ENCODE measurements around the gene F12. TPM values are rescaled to one million over a fixed set of nuclear protein-coding genes. Genes with fewer than 3 reads are reported as not detected.
A peak's percentile ranks its signal among the peaks of the same experiment; 100 is the strongest.

Gene F12
- total and polyA plus RNA-seq, 2 of the 8 experiments (the other 6 are each of a cell fraction or from before 2014, with no cell fraction given), result 6.5 to 7.8 TPM

- Histone ChIP-seq H2BK120ac (replicated peaks; ENCODE audit: low read depth, low read length) (no peak overlapping the region), H4K5ac (ENCODE audit: insufficient read length, low read depth, low read length) (no peak overlapping the region), H3K36me3 (ENCODE audit: control insufficient read depth in 2 of 4, insufficient read depth in 4 of 4, low read length in 3 of 4) (peaks cover 4 to 11% (median 9%) of the 10 kb centered on the region in 4 experiments; a peak in 7 of 8 replicates), H2BK15ac (ENCODE audit: low read length) (no peak overlapping the region), H3K4me3 (ENCODE audit: extremely low read depth in 1 of 4, insufficient read depth in 2 of 4, low read depth in 3 of 4, low read length in 4 of 4) (peak overlapping the region in 1 of 4 experiments; percentile 77; a peak in 3 of 8 replicates), H3K79me1 (ENCODE audit: low read depth, low read length) (no peaks in the 10 kb centered on the region; the same call in 1 of the 2 replicates), H2AFZ (ENCODE audit: low read length) (no peak overlapping the region), H4K8ac (ENCODE audit: extremely low read depth, insufficient read depth, low read length) (no peak overlapping the region), H3K9ac (replicated peaks in 1 of 4; ENCODE audit: extremely low read depth in 1 of 4, low read depth in 3 of 4, low read length in 3 of 4) (no peak overlapping the region), H3K27ac (ENCODE audit: low read depth, low read length) (no peak overlapping the region), H3K18ac (ENCODE audit: extremely low read depth, low read length) (no peak overlapping the region), H2BK5ac (ENCODE audit: low read depth, low read length) (no peak overlapping the region), H3K79me2 (ENCODE audit: control insufficient read depth in 1 of 2, insufficient read depth in 2 of 2, low read length in 2 of 2) (no peaks in the 10 kb centered on the region), H3K4ac (replicated peaks; ENCODE audit: insufficient read length, low read depth, low read length) (no peak overlapping the region), H3K4me2 (ENCODE audit: insufficient read depth in 1 of 2, low read depth in 2 of 2, low read length in 2 of 2) (peak overlapping the region; percentile 81 to 93; a peak in 2 of 4 replicates), H3K4me1 (replicated peaks in 1 of 4; ENCODE audit: control insufficient read depth in 3 of 4, insufficient read depth in 4 of 4, low read length in 3 of 4) (peaks cover 0 to 28% (median 15%) of the 10 kb centered on the region in 4 experiments; a peak in 6 of 7 replicates), H3K14ac (ENCODE audit: insufficient read length) (no peak overlapping the region), H3K23me2 (ENCODE audit: low read depth, low read length) (peaks cover 15% of the 10 kb centered on the region; the same call in 1 of the 2 replicates), H2BK12ac (ENCODE audit: low read depth, low read length) (0 out of 2 replicates have a peak overlapping the region, but pooled peaks have one; percentile 88), H3K9me3 (ENCODE audit: insufficient read depth in 2 of 2, low read depth in 1 of 2, low read length in 1 of 2) (no peaks in the 10 kb centered on the region), H3K56ac (replicated peaks; ENCODE audit: insufficient read length, low read depth, low read length) (no peak overlapping the region), H2AK5ac (ENCODE audit: low read depth, low read length) (no peak overlapping the region), H2BK20ac (ENCODE audit: low read length) (no peak overlapping the region), H4K91ac (replicated peaks; ENCODE audit: insufficient read length, low read length) (no peak overlapping the region), H3K27me3 (replicated peaks in 1 of 4; ENCODE audit: control insufficient read depth in 3 of 4, extremely low read depth in 1 of 4, insufficient read depth in 3 of 4, low read length in 3 of 4) (peaks cover 0 to 10% (median 8%) of the 10 kb centered on the region in 4 experiments; a peak in 3 of 7 replicates), H3K23ac (ENCODE audit: insufficient read length) (no peak overlapping the region), H4K20me1 (replicated peaks in 1 of 2; ENCODE audit: control insufficient read depth in 1 of 2, insufficient read depth in 2 of 2, low read length in 2 of 2) (peaks cover 10 to 11% of the 10 kb centered on the region in 2 experiments)
- POLR2A ChIA-PET (ENCODE audit: partially characterized antibody), result interaction anchor here (0.6 to 67.5 kb wide), 15 partner anchors 16 to 148 kb away, joined by 3 to 3349 read pairs (median 5); partner anchors contain the start of genes DBN1, DOK3, GRK6 and PDLIM7
- TF ChIP-seq POLR2AphosphoS5 (IDR thresholded peaks at IDR 0.05; ENCODE audit: low read depth, low read length) (no peak), RAD21 (IDR thresholded peaks at IDR 0.05 in 1 of 2, conservative IDR thresholded peaks at IDR 0.05 in 1 of 2; ENCODE audit: low read depth in 2 of 2, low read length in 2 of 2) (0 out of 4 replicates have a peak, but pooled peaks of 1 of the 2 experiments have one; percentile 1), CTCF (IDR thresholded peaks at IDR 0.05; ENCODE audit: control extremely low read depth in 1 of 3, insufficient read depth in 1 of 3, low read depth in 1 of 3, low read length in 3 of 3) (peak in 1 of 3 experiments; percentile 14; a peak in 1 of 4 replicates)
- DNase-seq (ENCODE audit: low read depth in 1 of 2, low spot score in 2 of 2), result no peak
- 82% methylated on average over 17 of the region's 17 CpGs; no CpG with 5 or more reads in 1 of the 2 experiments for WGBS, 2 experiments (ENCODE audit: extremely low coverage in 1 of 2, insufficient coverage in 1 of 2, insufficient read length in 1 of 2, insufficient replicate concordance in 2 of 2, low coverage in 1 of 2, low lambda C conversion rate in 2 of 2, missing lambda C conversion rate in 1 of 2)
- no peak for FAIRE-seq
- CTCF ChIA-PET (ENCODE audit: partially characterized antibody), result interaction anchor here (0.9 to 23.6 kb wide), 24 partner anchors 12 to 339 kb away, joined by 3 to 430 read pairs (median 6); partner anchors contain the start of genes F12, MXD3, PFN3 and PRR7
Observed at GRCh38 chr5:177452688-177453638, 43.6 kb upstream of the F12 start.
